SK-N-SH (cell line): ENCODE results near the gene GUCY1A2. TPM values are rescaled to one million over a fixed set of nuclear protein-coding genes. Genes with fewer than 3 reads are reported as not detected.
"Not testable (repeated sequence)": the region's sequence is repeated elsewhere in the genome, so short reads cannot be mapped to it uniquely, and the experiment has no call there.

ENCODE experiments used
- CTCF ChIA-PET: fragments of 300-600, 350-600 bp; formaldehyde crosslinking; extraction: SDS; loops from one replicate; lab custom pipeline; 2021; lab: Yijun Ruan, JAX
- POLR2A ChIA-PET: fragments of 350-600 bp; sonication (Branson Sonifier 250); formaldehyde crosslinking; extraction: SDS; loops from one replicate; lab custom pipeline; 2020; ENCODE audit warnings: antibody characterized with exemption, inconsistent platforms; lab: Yijun Ruan, JAX
- DNase-seq: peaks from one replicate; pipeline ENCODE4 v3.0.0; 2012
- H2AFZ ChIP-seq: fragments of 200-600 bp; sonication (generic); 2 replicates; pipeline ENCODE4 v1.8.1; 2016; ENCODE audit warnings: antibody characterized with exemption, mild to moderate bottlenecking, low read depth
- H3F3A ChIP-seq: fragments of 200-600 bp; sonication (generic); replicated peaks from 2 replicates; pipeline ENCODE3; 2016; ENCODE audit warnings: antibody characterized with exemption, mild to moderate bottlenecking; ENCODE audit not compliant: insufficient read depth
- H3K27ac ChIP-seq, 2 experiments: fragments of 200-500 bp in 1 of 2; fragments of 200-600 bp in 1 of 2; sonication (Bioruptor generic) in 1 of 2; sonication (generic), shearing (Covaris generic) in 1 of 2; 2 replicates each; pipeline versions ENCODE4 v1.5.1 to v1.6.1; 2014 to 2016; ENCODE audit warnings: low read depth in 2 of 2, inconsistent platforms in 1 of 2, low read length in 1 of 2, mild to moderate bottlenecking in 1 of 2, mixed read lengths in 1 of 2
- H3K27me3 ChIP-seq: fragments of 200-600 bp; sonication (generic), shearing (Covaris generic); 2 replicates; pipeline ENCODE4 v1.6.1; 2016; ENCODE audit warnings: mixed run types; ENCODE audit not compliant: insufficient read depth
- H3K36me3 ChIP-seq, 2 experiments: fragments of 200-500 bp in 1 of 2; fragments of 200-600 bp in 1 of 2; sonication (Bioruptor generic) in 1 of 2; sonication (generic) in 1 of 2; replicated peaks in 1 of 2; 2 replicates each; pipeline versions ENCODE3 to v1.5.1; 2014 to 2016; ENCODE audit warnings: low read length in 1 of 2, mild to moderate bottlenecking in 1 of 2; ENCODE audit not compliant: insufficient read depth in 2 of 2, control insufficient read depth in 1 of 2
- H3K4me1 ChIP-seq, 2 experiments: fragments of 200-500 bp in 1 of 2; fragments of 200-600 bp in 1 of 2; sonication (Bioruptor generic) in 1 of 2; sonication (generic), shearing (Covaris generic) in 1 of 2; 2 replicates each; pipeline versions ENCODE4 v1.5.1 to v1.6.1; 2014 to 2016; ENCODE audit warnings: low read depth in 1 of 2, low read length in 1 of 2, mixed run types in 1 of 2; ENCODE audit not compliant: insufficient read depth in 2 of 2, control insufficient read depth in 1 of 2
- H3K4me2 ChIP-seq: fragments of 200-600 bp; sonication (generic), shearing (Covaris generic); 2 replicates; pipeline ENCODE4 v1.6.1; 2017; ENCODE audit warnings: mixed run types
- H3K4me3 ChIP-seq, 2 experiments: fragments of 200-500 bp in 1 of 2; fragments of 200-600 bp in 1 of 2; sonication (Bioruptor generic) in 1 of 2; sonication (generic), shearing (Covaris generic) in 1 of 2; 2 replicates each; pipeline versions ENCODE4 v1.5.1 to v1.8.1; 2014 to 2016; ENCODE audit warnings: low read depth in 2 of 2, inconsistent platforms in 1 of 2, low read length in 1 of 2, mild to moderate bottlenecking in 1 of 2, mixed read lengths in 1 of 2, moderate library complexity in 1 of 2
- H3K79me2 ChIP-seq: fragments of 200-600 bp; sonication (generic); 2 replicates; pipeline ENCODE4 v1.8.1; 2017; ENCODE audit warnings: mild to moderate bottlenecking; ENCODE audit not compliant: insufficient read depth
- H3K9ac ChIP-seq: fragments of 200-600 bp; sonication (generic); 2 replicates; pipeline ENCODE4 v1.6.1; 2017; ENCODE audit warnings: mixed run types
- H3K9me2 ChIP-seq: fragments of 200-600 bp; sonication (generic); 2 replicates; pipeline ENCODE4 v1.6.1; 2017; ENCODE audit warnings: mixed run types
- H3K9me3 ChIP-seq: fragments of 200-600 bp; sonication (generic); 2 replicates; pipeline ENCODE4 v1.6.1; 2017; ENCODE audit warnings: mixed run types, mild to moderate bottlenecking, moderate library complexity
- H4K20me1 ChIP-seq: fragments of 200-600 bp; sonication (generic); 2 replicates; pipeline ENCODE4 v1.6.1; 2017; ENCODE audit warnings: mild to moderate bottlenecking, mixed run types; ENCODE audit not compliant: insufficient read depth
- ELF1 ChIP-seq: IDR thresholded peaks from 2 replicates; pipeline ENCODE4 v1.4.0; 2012
- EZH2phosphoT487 ChIP-seq: fragments of 200-600 bp; sonication (generic); IDR thresholded peaks from 2 replicates; pipeline ENCODE4 v1.6.1; 2017; ENCODE audit warnings: low read depth, mixed run types, mild to moderate bottlenecking, antibody characterized with exemption, moderate library complexity, borderline replicate concordance
- FOSL2 ChIP-seq: IDR thresholded peaks from 2 replicates; pipeline ENCODE4 v1.4.0; 2012; ENCODE audit warnings: low read depth, mild to moderate bottlenecking, moderate library complexity, borderline replicate concordance
- MXI1 ChIP-seq: IDR thresholded peaks from 2 replicates; pipeline ENCODE4 v1.6.1; 2012; ENCODE audit warnings: mild to moderate bottlenecking, low read depth, low read length, improper control_type of control experiment
- NFIC ChIP-seq: IDR thresholded peaks from 2 replicates; pipeline ENCODE4 v1.4.0; 2012; ENCODE audit warnings: borderline replicate concordance
- POLR2AphosphoS5 ChIP-seq: IDR thresholded peaks from 2 replicates; pipeline ENCODE4 v1.6.1; 2012; ENCODE audit warnings: low read depth, low read length
- RXRA ChIP-seq: IDR thresholded peaks from 2 replicates; pipeline ENCODE4 v1.4.0; 2012; ENCODE audit warnings: low read depth, mild to moderate bottlenecking, borderline replicate concordance
- SIN3A ChIP-seq: IDR thresholded peaks from 2 replicates; pipeline ENCODE4 v1.6.1; 2012; ENCODE audit warnings: low read depth, mild to moderate bottlenecking, low read length, moderate library complexity, borderline replicate concordance
- YY1 ChIP-seq: IDR thresholded peaks from 2 replicates; pipeline ENCODE4 v1.4.0; 2012; ENCODE audit warnings: low read depth, mild to moderate bottlenecking
- WGBS: methylation state at CpG from one replicate; pipeline ENCODE4 v1.1.6; 2017; ENCODE audit warnings: low lambda C conversion rate; 5-methylcytosine and 5-hydroxymethylcytosine counted together
- polyA plus RNA-seq, 3 experiments: library from polyadenylated mRNA; depleted of rRNA; stranded (reverse); fragments of >200 nt; gene quantifications; 2 replicates each; pipeline ENCODE4 v1.2.3, GENCODE V29; 2012
- TF ChIP-seq, protein P1 (sequence below): IDR thresholded peaks from 2 replicates; pipeline ENCODE4 v1.4.0; 2012; ENCODE audit warnings: low read depth

Gene GUCY1A2
- polyA plus RNA-seq, 1 of the 3 experiments (the other 2 are of a cell fraction) = 0.26 TPM

DNA sequence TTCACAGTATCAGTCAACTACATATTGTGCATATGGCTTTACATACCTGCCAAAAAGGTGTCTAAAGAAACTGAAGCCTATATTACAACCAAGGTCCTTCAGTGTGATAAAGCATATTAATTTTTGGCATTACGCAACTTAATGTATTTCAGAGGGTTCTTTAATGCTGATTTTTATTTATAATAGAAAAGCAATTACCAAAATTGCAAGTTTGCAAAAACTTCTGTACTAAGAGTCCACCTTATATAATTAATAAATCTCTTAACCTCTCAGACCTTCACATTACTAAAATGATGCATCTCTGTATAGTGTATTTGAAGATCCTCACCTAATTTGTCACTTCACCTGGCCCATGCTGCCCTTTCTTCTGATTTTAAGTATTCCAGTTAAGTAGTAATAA is 128.6 kb downstream of the GUCY1A2 start:
- CTCF ChIA-PET = no interaction called here
- WGBS = 79% methylated on average over 1 of the region's 1 CpG
- TF ChIP-seq EZH2phosphoT487 (no peak), POLR2AphosphoS5 (no peak), YY1 (no peak), SIN3A (no peak), RXRA (no peak), NFIC (no peak), MXI1 (no peak), ELF1 (no peak)

DNA sequence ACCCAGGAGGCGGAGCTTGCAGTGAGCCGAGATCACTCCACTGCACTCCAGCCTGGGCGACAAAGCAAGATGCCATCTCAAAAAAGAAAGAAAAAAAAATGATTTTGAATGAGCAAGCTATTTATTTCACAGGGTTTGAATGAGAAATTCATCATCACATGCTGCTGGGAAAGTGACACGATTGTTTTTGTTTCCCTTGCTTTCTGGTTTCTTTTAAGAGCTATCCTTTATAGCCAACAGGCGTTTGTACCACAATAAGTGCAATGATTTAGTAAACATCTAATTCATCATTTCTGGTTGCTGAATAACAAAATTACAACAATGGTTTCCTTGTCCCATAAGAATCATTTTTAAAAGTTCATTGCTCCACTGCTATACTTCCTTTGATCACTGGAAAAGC is 129.9 kb downstream of the GUCY1A2 start:
- 55% methylated on average over 5 of the region's 5 CpGs for WGBS
- CTCF ChIA-PET = no interaction called here
- no peak overlapping the region for H2AFZ ChIP-seq
- H3K36me3 ChIP-seq = no peaks in the 10 kb centered on the region
- H3K9me2 ChIP-seq = no peaks in the 10 kb centered on the region
- H3K4me3 ChIP-seq = no peak overlapping the region
- no peak overlapping the region for H3K27ac ChIP-seq
- no peaks in the 10 kb centered on the region for H3K27me3 ChIP-seq
- TF ChIP-seq FOSL2 = no peak
- TF ChIP-seq RXRA = no peak
- TF ChIP-seq ELF1 = no peak
- TF ChIP-seq, protein P1, sequence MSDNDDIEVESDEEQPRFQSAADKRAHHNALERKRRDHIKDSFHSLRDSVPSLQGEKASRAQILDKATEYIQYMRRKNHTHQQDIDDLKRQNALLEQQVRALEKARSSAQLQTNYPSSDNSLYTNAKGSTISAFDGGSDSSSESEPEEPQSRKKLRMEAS = no peak
- DNase-seq = no peak
- POLR2A ChIA-PET = no interaction called here
- no peaks in the 10 kb centered on the region for H3K79me2 ChIP-seq
- no peaks in the 10 kb centered on the region for H4K20me1 ChIP-seq
- H3K4me2 ChIP-seq = no peak overlapping the region
- no peaks in the 10 kb centered on the region for H3K4me1 ChIP-seq
- no peaks in the 10 kb centered on the region for H3K9me3 ChIP-seq
- no peak overlapping the region for H3K9ac ChIP-seq
- no peaks in the 10 kb centered on the region for H3F3A ChIP-seq

More for the DNA sequence above, 128.6 kb downstream of the GUCY1A2 start:
- no peak for DNase-seq
- H3K9me2 ChIP-seq = no peaks in the 10 kb centered on the region
- no peaks in the 10 kb centered on the region for H3K79me2 ChIP-seq
- no peaks in the 10 kb centered on the region for H3K27me3 ChIP-seq
- H3K36me3 ChIP-seq = no peaks in the 10 kb centered on the region
- H4K20me1 ChIP-seq = no peaks in the 10 kb centered on the region
- POLR2A ChIA-PET = no interaction called here
- H3K4me2 ChIP-seq = no peak overlapping the region
- no peak overlapping the region for H3K27ac ChIP-seq
- no peaks in the 10 kb centered on the region for H3K4me1 ChIP-seq
- no peak overlapping the region for H3K9ac ChIP-seq
- no peak overlapping the region for H2AFZ ChIP-seq
- H3F3A ChIP-seq = no peaks in the 10 kb centered on the region
- H3K4me3 ChIP-seq = no peak overlapping the region
- no peaks in the 10 kb centered on the region for H3K9me3 ChIP-seq

DNA sequence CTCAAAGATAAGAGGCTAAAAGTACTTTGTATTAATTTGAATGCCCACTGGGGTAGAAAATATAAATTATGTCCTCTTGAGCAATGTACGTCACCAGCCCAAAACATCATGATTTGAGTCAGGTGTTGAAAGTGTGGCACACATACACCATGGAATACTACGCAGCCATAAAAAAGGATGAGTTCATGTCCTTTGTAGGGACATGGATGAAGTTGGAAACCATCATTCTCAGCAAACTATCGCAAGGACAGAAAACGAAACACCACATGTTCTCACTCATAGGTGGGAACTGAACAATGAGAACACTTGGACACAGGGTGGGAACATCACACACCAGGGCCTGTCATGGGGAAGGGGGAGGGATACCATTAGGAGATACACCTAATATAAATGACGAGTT is 134.6 kb downstream of the GUCY1A2 start:
- H2AFZ ChIP-seq, H3K27ac ChIP-seq, POLR2A ChIA-PET, H3K27me3 ChIP-seq, H3F3A ChIP-seq, DNase-seq, H3K4me1 ChIP-seq, H3K9me3 ChIP-seq, H4K20me1 ChIP-seq, H3K9ac ChIP-seq, H3K4me2 ChIP-seq, H3K9me2 ChIP-seq, H3K36me3 ChIP-seq, CTCF ChIA-PET, H3K79me2 ChIP-seq, H3K4me3 ChIP-seq: not testable (repeated sequence)
- 57% methylated on average over 5 of the region's 5 CpGs for WGBS
